HG03521 (cell line): Measurements from ENCODE around the gene ERC1.

Experiments
- ATAC-seq: cut with Tn5 transposase; IDR thresholded peaks from one replicate; pipeline ENCODE4 v1.9.1; 2021; ENCODE audit warnings: mild to moderate bottlenecking, moderate library complexity; ENCODE audit not compliant: unreplicated experiment

The ERC1 gene

DNA sequence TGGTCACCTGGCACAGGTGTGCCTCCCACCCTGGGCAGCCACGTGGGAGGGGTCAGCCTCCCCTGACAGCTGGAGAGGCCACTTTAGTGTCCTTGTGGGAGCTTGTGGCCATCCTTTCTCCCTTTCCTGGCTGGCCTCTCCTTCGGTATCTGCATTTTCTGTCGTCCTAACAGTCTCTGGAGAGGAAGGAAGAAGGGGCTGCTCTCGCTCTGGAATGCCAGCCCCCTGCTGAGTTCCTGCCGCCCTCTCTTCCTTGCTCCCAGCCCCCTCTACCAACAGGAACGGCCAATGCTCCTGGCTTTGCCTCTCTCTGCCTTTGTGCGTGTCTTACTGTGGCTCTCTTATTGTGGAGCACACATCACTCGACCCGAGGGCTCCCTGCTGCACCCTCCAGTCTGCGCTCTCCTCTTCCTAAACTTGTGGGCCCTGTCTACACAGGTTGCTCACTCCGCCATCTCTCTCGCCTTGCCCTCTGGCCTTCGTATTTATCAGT lies 532.6 kb downstream of the ERC1 start:
- ATAC-seq = no peak

DNA sequence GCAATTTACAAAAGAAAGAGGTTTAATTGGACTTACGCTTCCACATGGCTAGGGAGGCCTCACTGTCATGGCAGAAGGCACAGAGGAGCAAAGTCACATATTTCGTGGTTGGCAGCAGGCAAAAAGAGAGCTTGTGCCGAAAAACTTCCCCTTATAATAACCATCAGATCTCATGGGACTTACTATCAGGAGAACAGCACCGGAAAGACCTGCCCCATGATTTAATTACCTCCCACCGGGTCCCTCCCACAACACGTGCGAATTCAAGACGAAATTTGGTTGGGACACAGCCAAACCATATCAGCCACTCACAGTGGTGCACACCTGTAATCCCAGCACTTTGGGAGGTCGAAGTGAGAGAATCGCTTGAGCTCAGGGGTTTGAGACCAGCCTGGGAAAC lies 534.8 kb downstream of the ERC1 start:
- no peak for ATAC-seq

DNA sequence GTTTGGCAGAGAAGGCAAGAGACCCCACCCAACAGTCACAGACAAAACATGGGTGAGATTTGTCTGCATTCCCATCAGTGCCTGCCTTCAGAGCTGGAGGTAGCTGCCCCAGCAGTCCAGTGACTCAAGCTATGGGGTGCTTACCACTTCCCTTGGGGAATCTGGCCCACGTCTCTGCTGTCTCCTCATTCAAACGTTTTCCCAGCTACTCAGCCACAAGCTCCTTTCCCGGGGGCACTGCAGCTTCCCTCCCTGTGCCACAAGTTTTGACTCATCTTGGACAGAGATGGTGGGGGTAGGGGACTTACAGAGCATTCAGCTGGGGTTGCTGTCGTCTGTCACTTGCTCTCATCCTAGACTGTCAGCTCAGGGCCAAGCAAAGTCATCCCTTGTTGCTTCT lies 536.8 kb downstream of the ERC1 start:
- no peak for ATAC-seq

DNA sequence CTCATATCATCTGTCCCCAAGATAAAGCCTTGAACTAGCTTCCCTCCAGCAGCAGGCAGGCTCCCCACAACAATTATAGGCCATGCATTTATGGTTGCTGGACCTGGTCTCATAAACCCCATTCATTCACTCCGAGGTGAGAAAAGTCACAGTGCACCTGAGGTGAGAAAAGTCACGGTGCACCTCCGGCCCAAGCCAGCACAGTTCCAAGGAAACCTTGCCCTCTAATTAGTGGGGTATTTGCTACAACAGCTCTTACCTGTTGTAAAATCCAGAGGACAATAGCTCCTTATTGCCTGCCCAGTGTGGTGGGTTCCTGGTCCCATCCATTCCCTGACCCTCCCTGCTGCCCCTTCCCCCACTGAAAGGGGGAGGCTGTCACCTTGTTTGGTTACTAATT lies 537.8 kb downstream of the ERC1 start:
- ATAC-seq = no peak

DNA sequence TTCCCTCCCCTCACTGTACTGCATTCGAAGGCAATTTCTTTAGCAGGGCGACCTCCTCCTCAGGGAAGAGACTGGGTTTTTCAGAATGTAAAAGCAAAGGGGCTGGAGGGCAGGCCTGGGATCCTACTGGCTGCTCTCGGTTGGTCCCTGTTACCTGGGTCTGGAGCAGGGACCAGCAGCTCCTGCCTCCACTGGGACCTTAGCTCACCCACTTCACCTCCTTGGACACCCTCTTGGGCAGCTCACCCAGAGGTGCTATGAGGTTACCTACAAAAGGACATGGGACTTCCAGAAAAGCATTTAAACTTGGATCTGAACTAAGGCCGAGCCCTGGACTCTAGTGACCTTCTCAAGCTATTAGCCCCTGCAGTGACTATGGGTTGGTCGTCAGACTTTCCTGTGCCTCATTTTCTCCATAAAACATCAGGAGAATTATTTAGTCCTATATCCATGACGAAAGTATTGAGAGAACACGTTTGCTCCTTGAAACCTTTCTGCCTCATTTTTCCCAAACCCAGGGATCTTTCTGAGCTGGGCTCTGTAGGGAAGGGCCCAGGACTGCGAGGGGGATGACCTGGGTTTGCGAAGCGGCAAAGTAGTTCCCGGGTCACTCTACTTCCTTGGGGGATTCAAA lies 538.3 kb downstream of the ERC1 start:
- no peak for ATAC-seq

DNA sequence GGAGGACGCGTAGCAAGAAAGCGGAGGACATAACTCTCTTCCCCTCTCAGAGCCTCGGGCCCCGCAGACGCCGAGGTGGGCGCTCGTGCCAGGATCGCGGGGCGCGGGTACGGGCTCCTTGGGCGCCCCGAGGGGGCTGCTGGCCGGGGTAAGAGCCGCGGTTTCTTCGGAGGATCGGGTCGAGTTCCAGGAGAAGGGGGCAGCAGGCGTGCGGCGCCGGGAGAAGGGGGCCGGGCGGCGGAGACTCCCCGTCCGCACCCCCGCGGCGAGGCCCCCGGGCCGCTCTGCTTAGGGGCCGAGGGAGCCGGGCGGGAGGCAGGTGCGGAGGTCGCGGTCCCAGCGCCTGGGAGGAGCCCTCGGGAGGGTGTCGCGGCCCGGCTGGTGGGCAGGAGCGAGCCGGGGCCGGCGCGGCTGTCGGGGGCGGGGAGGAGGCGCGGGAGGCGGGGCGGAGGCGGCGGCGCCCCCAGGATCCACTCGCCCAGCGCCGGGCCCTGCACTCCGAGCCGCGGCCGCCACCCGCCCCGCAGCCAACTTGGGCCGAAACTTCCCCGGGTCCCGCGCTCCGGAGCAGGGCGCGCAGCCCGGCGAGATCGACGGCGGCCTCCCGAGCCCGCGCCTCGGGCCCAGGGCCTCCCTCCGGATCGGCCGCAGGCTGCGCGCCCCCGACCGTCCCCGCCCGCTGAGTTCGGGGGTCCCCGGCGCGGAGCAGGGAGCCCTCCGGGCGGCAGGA lies 539.0 kb downstream of the ERC1 start:
- ATAC-seq = no peak

DNA sequence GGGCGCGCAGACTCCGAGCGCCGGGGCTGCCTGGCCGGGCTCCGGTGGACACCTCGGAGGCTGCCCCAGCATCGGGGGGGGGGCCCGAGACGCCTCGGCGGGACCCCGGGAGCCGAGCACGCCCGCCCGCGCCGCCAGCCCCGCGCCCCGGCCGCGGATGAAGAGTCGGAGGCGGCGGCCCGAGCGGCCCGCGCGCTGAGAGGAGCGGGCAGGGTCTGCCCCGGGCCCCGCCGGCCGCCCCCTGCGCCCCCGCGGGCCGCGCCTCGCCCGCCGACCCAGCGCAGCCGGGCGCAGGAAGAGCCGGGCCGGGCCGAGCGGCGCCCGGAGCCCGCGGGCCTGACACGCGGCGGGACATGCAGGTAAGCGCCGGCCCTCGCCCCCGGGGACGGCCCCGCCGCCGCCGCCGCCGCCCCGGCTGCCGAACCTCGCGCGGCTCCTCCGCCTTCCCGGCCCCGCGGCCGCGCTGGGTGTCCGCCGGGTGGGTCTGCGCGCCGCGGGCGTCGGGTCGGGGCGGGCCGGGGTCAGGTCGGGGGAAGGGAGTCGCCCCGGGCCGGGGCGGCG lies 539.6 kb downstream of the ERC1 start:
- no peak for ATAC-seq

DNA sequence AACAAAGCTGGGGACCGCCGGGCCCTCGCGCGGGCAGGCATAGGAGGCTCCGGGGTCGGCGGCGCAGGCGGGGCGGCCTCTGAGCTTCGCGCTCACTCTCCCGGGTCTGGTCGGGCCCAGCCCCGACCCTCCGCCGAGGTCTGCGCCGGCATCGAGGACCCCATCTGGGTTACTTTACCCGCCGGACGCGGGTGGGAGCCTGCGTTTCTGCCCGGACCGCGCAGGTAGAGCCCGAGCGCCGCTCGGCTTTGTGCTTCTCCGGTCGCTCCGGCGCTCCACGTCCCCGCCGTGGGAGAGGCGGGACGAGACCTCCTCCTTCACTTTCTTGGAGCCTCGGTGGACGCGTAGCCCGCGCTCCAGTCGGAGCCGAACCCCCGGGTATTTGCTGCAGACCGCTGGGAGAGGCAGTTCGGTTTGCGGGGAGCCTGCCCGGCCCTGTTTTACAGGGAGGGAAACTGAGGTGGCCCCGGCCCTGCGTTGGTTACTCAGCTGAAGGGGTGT lies 540.2 kb downstream of the ERC1 start:
- no peak for ATAC-seq

DNA sequence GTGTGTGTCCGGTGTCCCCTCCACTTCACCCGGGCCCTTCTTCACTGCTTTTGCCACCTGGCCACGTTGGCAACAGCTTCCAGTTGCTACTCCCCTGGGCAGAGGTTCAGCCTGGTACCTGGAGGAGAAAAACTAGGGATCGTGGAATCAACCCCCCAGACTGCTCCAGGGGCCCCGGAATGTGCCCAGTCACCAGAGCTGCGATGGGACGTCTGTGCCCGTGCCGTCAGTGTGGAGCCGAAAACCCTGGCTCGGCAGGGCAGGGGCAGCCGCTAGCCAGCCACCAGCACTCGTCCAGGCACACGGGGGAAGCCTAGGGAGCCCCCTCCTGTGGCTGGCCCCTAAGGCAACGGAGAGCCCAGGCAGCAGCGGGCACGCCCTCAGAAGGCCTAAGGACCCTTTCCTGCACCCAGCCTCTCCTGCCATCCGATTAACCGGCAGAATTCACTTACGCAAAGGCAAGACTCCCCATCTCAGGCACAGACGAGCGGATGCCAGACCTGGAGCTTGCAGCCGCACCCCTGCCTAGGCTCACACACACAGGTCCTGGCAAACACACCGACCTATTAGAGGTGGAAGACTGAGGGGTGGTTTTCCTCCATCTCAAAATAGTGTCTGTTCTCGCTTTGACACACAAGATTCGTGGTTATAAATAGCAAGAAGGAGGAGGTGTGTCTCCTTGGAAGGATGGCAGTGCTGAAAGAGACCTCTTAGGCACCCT lies 540.8 kb downstream of the ERC1 start:
- ATAC-seq = no peak

DNA sequence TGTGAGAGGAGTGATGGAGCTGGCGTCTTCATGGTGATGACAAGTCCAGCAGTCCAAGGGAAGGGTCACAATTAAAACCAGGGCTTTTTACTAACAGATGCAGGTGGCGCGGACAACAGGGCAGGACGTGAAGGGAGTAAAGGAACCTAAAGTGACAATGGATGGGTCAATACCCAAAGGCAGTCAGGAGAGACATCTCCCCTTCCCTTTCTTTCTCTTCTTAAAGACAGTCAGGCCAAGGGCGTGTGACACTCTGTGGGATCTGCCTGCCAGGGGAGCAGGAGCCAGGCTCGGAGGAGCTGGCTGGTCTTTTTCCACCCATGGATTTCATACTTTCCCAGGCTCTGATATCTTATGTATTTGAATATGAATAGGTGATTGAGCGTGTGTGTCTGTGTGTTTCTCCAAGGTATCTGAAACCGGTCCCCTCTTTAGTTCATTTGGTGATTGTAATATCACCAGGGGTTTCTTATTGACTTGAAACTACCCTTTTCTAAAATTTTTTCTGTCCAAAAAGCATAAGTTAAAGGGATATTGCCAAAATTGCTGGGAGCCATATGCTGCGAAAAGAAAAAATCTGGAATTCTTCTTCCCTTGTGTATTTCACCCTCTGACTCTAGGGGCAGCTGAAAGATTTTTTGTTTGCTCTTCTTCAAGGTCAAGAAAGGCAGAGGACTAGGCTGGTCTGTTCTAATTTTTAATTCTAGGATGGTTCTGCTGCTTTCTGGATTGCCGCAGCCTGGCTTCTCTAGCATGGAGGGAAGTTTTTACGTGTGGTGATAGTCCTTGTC lies 541.5 kb downstream of the ERC1 start:
- ATAC-seq = no peak

DNA sequence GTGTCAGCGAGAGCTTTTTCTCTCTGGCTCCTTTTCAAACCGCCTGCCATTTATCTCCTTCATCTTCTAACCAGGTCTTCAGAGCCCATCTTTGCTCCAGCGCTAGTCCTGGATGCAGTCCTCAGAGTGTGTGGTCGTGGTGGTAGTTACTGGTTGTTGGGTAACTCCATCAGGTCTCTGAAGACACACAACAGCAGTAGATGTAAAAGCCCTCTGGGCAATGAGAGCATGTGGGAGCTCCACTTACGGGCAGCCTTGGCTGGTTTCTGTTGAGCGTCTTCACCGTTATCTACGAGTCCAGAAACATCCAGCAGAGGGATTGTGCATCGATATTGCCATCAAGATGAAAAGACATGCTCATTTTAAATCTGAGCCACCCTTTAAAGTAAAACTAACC lies 542.2 kb downstream of the ERC1 start:
- peak; percentile 13 for ATAC-seq

DNA sequence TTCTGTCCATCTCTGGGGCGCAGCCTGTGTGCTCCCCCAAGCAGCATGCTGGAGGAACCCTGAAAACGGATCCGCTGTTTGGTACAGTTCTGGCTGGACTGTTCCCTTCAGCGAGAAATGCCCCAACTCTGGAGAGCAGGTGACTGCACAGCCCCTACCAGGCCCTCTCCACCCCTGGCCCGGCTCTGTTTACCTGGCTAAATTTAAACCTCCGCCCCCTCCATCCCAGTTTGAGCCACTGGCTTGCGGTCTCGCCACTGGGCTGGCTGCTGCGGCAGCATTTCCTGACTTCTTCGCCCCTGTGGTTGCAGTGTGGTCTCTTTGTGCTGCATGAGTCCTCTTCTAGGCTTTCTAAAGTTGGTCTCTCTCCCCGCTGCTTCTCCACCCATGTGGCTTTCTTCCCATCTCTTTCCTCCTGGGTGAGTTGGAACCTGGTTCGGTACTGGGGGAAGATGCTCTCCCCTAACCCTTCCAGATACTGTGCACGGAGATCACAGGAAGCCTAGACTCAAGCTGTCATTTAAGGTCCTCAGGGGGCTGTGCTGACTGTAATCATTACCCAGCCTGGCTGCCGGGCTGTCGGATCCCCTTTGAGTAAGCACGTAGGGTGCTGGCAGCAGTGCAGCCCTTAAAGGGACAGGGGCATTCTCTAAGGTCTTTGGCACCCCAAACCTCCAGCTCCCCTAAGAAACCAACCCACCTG lies 542.7 kb downstream of the ERC1 start:
- ATAC-seq = peak; percentile 48

DNA sequence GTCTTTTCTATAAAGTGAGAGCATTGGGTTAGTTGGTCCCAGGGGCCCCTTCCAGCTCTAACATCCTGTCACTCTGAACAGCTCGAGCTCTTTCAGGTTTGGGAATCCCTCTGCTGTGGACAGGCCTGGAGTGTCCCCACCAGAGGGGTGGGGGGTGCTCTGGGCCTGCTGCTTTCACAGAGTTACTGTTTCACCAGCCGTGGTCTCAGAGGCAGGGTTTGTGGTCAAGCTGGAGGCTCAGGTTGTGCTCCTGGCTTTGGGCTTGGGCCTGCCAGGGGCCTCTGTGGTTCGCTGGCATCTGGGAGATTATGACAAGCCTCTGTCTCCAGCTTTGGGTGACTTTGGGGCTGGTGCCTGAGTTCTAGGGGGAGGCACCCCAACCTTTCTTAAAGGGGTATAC lies 543.7 kb downstream of the ERC1 start:
- ATAC-seq = no peak

DNA sequence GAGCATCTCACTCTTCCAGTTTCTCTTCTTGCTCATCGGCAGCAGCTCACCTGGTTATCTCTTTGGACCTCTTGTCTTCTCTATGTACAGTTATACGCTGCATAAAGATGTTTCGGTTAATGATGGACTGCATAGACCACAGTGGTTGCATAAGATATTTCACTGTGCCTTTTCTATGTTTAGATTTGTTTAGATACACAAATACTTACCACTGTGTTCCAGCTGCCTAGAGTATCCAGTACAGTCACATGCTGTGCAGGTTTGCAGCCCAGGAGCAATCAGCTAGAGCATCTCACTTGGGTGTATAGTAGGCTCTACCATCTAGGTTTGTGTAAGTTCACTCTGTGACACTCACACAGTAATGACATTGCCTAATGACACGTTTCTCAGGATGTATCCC lies 545.8 kb downstream of the ERC1 start:
- ATAC-seq = no peak

DNA sequence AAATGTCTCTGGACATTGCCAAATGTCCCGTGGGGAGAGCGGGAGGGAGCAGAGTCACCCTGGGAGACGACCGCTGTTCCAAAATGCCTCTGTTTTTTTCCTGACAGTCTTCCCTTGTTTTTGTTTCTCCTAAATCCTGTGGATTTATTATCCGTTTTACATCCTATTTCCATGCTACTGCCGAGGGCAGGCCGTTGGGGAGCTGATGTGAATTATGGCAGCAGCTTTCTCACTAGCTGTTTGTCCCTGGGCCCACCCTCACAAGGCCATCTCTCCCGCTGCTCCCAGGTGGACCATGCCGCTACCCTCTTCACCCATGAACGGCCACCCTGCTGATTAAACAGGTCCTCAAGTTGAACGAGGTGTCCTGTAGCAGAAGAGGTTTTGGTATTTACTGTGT lies 548.1 kb downstream of the ERC1 start:
- ATAC-seq = no peak

DNA sequence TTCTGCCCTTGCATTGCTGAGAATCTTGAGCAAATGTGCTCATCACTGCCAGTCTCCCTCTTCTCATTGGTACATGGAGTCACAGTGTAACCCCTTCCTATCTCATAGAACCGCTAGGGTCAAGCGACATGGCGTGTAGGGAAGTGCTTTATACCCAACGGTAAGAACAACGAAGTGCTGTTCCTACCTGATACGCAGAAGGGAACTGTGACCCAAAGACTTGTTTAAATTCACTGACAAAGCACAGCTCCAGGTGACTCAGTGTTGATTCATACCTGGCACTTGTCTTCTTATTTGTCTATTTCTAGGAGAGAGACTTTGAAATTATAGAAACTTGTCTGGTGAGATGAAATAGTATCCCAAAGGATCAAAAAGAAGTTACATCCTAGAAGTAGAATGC lies 549.7 kb downstream of the ERC1 start:
- no peak for ATAC-seq

DNA sequence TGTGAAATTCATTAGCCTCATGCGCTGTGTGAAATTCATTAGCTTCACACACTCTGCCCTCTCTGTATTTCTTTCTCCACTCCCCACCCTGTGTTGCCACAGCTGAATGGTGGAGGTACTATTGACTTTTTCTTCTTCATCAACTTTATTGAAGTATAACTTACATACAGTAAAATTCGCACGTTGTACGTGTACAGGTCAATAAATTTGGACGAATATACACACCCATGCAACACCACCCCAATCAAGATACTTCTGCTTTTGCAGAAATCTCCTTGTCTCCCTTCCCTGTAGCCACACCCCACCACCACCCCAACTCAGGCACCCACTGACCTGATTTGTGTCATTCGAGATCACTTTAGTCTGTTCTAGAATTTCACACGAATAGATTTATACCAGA lies 551.6 kb downstream of the ERC1 start:
- ATAC-seq = no peak

DNA sequence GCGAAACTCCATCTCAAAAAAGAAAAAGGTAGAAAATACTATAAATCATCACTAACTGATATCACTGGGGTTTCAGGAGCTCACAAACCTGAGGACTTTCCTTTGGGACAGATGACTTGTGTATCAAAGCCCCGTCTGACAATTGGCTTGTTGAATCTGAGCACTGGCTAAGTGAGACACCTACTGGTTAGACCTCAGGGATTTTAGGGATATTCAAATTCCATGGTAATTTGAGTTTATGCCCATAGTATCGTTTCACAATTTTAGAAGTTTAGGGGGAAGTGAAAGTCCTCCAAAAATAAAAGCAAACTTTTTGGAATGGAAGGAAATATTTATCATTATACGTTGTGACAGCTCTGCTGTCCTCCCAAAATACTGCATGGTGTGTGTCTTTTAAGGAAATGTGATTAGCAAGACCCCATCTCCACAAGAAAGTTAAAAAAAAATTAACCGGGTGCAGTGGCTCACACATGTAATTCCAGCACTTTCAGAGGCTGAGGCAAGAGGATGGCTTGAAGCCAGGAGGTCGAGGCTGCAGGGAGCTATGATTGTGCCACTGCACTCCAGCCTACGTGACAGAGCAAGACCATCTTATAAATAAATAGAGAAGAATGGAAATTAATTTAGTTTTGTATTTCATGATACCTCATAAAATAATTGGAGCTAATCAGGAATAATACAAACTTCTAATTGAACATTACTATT lies 554.1 kb downstream of the ERC1 start:
- ATAC-seq = no peak
